ENCODE measurements around the gene RAI1.
"Not testable (repeated sequence)": the region's sequence is repeated elsewhere in the genome, so short reads cannot be mapped to it uniquely, and the experiment has no call there.

RAI1 gene

GRCh38 chr17:17679748-17680147, 1.5 kb upstream of the RAI1 start:
- DNase-seq (ENCODE audit: low read depth in 2 of 3, low spot score in 1 of 3), result no peak

DNA sequence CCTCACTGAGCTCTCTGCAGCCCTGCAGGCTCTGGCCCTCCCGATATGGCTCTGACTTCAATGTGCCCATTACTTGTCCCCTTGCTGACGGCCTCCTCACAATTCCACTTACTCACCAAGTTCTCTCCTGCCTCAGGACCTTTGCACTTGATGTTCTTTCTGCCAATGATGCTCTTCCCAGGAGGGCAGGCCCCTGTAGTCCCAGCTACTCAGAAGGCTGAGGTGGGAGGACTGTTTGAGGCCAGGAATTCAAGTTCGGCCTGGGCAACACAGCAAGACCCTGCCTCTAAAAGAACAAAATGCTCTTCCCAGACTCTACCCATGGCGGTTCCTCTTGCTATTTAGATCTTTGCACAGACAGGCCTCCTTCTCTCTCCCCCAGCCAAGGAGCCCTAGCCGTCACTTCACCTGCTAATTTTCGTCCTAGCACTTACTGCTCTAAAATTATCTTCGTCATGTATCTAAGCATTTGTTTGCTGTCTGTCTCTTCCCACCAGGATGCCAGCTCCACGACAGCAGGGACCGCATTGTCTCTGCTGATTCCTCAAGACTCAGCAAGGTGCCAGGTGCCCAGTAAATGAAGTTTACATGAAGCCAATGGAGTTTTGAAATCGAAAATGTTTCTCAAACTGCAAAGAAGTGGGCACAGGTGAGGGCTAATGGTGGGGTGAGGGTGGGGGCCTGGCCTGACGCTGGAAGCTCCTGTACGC, 626 bp upstream of the RAI1 start:
- no peak for DNase-seq (ENCODE audit: low read depth in 2 of 3, low spot score in 1 of 3)

DNA sequence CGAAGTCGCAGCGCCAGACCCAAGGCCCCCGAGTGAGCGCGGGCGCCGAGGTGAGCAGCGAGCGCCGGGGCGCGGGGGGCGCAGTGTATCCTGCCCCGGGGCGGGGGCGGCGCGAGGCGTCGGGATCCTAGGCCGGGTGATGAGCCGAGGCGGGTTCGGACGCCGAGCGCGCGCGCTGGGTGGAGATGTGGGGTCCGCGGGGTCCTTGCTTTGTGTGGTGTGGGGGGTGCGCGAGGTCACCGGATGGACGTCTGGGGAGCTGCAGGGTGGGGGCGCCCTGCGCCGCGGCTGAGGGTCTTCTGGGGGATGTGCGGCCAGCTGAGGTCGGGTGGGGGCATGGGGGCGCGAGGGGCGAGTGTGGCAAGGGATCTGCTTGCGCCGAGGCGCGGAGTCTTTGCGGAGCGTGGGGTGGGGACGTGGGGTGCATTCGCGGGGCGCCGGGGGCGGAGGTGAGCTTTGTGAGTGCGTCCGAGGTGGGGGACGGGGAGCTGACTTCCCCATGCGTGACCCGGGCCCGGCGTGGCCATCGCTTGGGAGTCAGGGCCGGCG, 560 bp downstream of the RAI1 start:
- no peak for DNase-seq (ENCODE audit: low read depth in 2 of 3, low spot score in 1 of 3)

DNA sequence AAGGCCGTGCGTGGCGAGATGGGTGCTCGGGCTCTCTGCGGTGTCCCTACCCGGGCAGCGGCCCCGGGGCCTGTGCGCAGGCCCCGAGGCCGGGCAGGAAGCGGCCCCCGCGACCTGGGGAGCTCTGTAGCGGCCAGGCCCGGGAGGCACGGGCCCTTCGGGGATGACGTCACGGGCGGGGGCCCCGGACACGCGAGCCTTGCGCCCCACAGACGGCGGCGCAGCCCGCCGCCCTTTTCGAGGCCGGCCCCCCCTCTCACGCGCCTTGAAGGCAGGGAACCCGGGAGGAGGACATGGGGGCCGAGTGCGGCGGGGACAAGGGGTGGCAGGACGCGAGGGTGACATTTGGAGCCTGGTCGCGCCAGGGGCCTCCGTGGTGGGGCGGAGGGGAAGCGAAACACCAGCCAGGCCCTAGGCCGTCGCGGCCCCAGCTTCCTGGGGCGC, 1.1 kb downstream of the RAI1 start:
- DNase-seq (ENCODE audit: low read depth in 2 of 3, low spot score in 1 of 3), result peak in 1 of 3 donors; percentile 45

GRCh38 chr17:17682737-17683680, 1.8 kb downstream of the RAI1 start:
- DNase-seq (ENCODE audit: low read depth in 2 of 3, low spot score in 1 of 3), result peak; percentile 36 to 60 (median 49)

GRCh38 chr17:17683710-17684365, 2.6 kb downstream of the RAI1 start:
- no peak for DNase-seq (ENCODE audit: low read depth in 2 of 3, low spot score in 1 of 3)

- DNase-seq (ENCODE audit: low read depth in 2 of 3, low spot score in 1 of 3), result no peak
These were observed 3.9 kb downstream of the RAI1 start for GRCh38 chr17:17684906-17685774.

- no peak for DNase-seq (ENCODE audit: low read depth in 2 of 3, low spot score in 1 of 3)
These were observed 4.6 kb downstream of the RAI1 start for GRCh38 chr17:17685775-17686291.

- DNase-seq (ENCODE audit: low read depth in 2 of 3, low spot score in 1 of 3), result no peak
These were observed 8.1 kb downstream of the RAI1 start for GRCh38 chr17:17689312-17689711.

GRCh38 chr17:17690233-17690632, 9.0 kb downstream of the RAI1 start:
- not testable (repeated sequence) for DNase-seq (ENCODE audit: low read depth in 2 of 3, low spot score in 1 of 3)

DNA sequence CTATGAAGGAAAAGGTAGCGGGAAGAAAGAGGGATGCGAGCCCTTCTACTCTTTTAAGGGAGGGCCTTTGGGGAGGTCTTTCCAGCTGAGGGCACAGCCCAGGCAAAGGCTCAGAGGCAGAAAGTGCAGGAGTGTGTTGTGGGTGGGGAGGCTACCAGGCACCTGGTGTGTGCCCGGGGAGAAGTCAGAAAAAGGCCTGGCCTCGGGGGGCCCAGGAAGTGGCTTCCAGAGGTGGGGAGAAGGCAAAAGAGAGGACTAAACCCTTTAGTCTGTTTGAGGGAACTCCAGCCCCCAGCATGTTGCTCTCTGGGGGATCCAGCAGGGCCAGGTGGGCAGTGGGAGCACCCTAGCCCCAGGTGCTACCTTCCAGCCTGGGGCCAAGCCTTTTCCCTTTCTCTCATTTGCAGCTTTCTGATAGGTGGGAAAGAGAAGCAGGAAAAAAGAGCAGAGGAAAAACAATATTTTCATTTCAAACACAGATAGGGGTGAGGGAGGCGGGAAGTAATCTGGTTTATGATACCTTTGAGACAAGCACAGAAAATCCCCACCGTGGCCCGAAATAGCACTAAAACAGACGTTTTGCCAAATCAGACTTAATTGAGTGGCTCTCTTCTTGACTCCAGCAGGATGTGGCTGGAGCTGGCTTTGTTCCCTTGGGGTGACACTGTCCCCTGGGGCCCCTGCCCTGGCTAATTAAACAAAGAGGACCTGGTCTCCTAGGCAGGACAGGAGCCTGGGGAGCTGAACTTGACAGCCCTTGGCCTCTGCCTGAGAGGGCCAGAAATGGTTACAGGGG, 10.4 kb downstream of the RAI1 start:
- no peak for DNase-seq (ENCODE audit: low read depth in 2 of 3, low spot score in 1 of 3)

DNA sequence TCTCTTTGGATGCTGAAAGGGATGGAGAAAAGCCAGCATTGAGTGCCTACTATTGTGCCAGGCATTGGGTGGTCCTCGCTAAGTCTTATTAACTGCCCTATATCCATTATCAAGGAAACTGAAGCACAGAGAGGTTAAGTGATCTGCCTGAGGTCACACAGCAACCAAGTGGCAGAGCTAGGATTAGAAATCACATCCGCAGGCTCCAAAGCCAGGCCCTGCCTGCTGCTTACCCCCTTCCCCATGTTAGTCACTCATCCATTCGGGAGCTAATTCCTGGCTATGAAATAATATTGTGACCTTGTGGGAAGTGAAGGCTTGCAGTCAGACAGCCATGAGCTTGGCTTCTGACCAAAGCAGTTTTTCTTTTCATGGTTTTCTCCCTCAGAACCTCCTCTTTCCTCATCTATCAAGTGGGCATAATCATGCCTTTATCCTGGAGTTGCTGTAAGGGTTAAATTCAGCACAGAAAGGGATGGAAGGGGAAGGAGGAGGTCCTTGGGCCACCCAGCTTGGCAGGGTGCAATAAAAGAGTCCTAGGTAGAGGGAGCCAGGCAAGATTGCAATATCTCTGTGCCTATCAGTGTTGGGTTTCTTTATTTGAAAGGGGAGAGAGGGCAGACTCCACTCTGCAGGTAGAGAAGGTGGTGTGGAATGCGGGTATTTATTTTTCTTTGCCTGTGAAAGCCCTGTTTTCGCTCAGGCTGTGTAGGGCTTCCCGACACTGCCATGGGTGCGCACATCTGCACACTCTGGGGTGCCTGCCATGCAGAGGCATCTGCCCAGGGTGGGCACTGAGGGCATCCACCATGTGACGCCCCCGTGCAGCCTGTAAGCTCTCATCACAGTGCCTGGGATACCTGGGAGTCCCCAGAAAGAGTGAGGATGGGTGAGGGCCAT, 11.3 kb downstream of the RAI1 start:
- no peak for DNase-seq (ENCODE audit: low read depth in 2 of 3, low spot score in 1 of 3)

GRCh38 chr17:17693253-17694168, 12.3 kb downstream of the RAI1 start:
- DNase-seq (ENCODE audit: low read depth in 2 of 3, low spot score in 1 of 3), result no peak

GRCh38 chr17:17694169-17695081, 13.2 kb downstream of the RAI1 start:
- DNase-seq (ENCODE audit: low read depth in 2 of 3, low spot score in 1 of 3), result peak in 2 of 3 donors; percentile 53 to 54

GRCh38 chr17:17696085-17696484, 14.8 kb downstream of the RAI1 start:
- no peak for DNase-seq (ENCODE audit: low read depth in 2 of 3, low spot score in 1 of 3)
